A673 (cell line): Measurements from ENCODE around the gene LRR1. TPM values are rescaled to one million over a fixed set of nuclear protein-coding genes. Genes with fewer than 3 reads are reported as not detected.

ENCODE experiments used
- BruUV-seq: library from RNA; stranded (reverse); fragments of 400-500 nt; replicated peaks from 2 replicates; lab custom pipeline; 2021; lab: Mats Ljungman, UMichigan
- CTCF ChIA-PET: fragments of 300-600 bp; sonication (Branson Sonifier 250); formaldehyde crosslinking; loops from one replicate; lab custom pipeline; 2022; ENCODE audit warnings: antibody characterized with exemption; lab: Charles Lee
- POLR2A ChIA-PET: fragments of 300-600 bp; sonication (Branson Sonifier 250); formaldehyde crosslinking; loops from one replicate; lab custom pipeline; 2022; ENCODE audit warnings: antibody characterized with exemption; ENCODE audit not compliant: low non-redundant PET; lab: Charles Lee
- DNase-seq: peaks from one replicate; pipeline ENCODE4 v3.0.0-alpha.2; 2015; ENCODE audit warnings: low spot score
- H3K27ac ChIP-seq: fragments of 200-600 bp; sonication (generic); 2 replicates; pipeline ENCODE4 v1.5.1; 2016; ENCODE audit warnings: mixed run types, low read depth, mild to moderate bottlenecking, mixed read lengths, antibody characterized with exemption, low read length; ENCODE audit not compliant: poor library complexity, severe bottlenecking
- H3K27me3 ChIP-seq: fragments of 200-600 bp; sonication (generic); replicated peaks from 2 replicates; pipeline ENCODE4 v1.6.1; 2017; ENCODE audit warnings: mixed run types, low read depth, mild to moderate bottlenecking, mixed read lengths, antibody characterized with exemption, low read length; ENCODE audit not compliant: insufficient read depth, poor library complexity
- H3K36me3 ChIP-seq: fragments of 200-600 bp; sonication (generic); 2 replicates; pipeline ENCODE4 v1.6.1; 2016; ENCODE audit warnings: mixed run types, mild to moderate bottlenecking, mixed read lengths, antibody characterized with exemption, low read length; ENCODE audit not compliant: insufficient read depth, poor library complexity, severe bottlenecking
- H3K4me1 ChIP-seq: fragments of 200-600 bp; sonication (generic); 2 replicates; pipeline ENCODE4 v1.6.1; 2017; ENCODE audit warnings: mixed run types, mild to moderate bottlenecking, mixed read lengths, antibody characterized with exemption, low read length; ENCODE audit not compliant: insufficient read depth, poor library complexity, severe bottlenecking
- H3K4me3 ChIP-seq: fragments of 200-600 bp; sonication (generic); 2 replicates; pipeline ENCODE4 v1.5.1; 2016; ENCODE audit warnings: low read depth, mixed run types, mild to moderate bottlenecking, mixed read lengths, low read length; ENCODE audit not compliant: poor library complexity, severe bottlenecking
- H3K9me3 ChIP-seq: fragments of 200-600 bp; sonication (generic); 2 replicates; pipeline ENCODE4 v1.6.1; 2016; ENCODE audit warnings: mixed run types, low read depth, mild to moderate bottlenecking, mixed read lengths, antibody characterized with exemption, low read length; ENCODE audit not compliant: poor library complexity, severe bottlenecking
- EZH2 ChIP-seq: fragments of 200-600 bp; sonication (generic); IDR thresholded peaks from 2 replicates; pipeline ENCODE4 v1.6.1; 2017; ENCODE audit warnings: borderline replicate concordance, low read depth, mild to moderate bottlenecking, mixed read lengths, antibody characterized with exemption, low read length; ENCODE audit not compliant: poor library complexity, severe bottlenecking
- intact Hi-C: fragments of 100-400 bp; cut with micrococcal nuclease; formaldehyde crosslinking; loops from one replicate; pipeline ENCODE4 v1.10.0; 2022; ENCODE audit not compliant: unreplicated experiment
- total RNA-seq: library from RNA; stranded (reverse); gene quantifications from 2 replicates; pipeline ENCODE4 v1.2.3, GENCODE V29; 2021
- TF ChIP-seq, protein P1 (sequence below): fragments of 300-800, 200-600 bp; sonication (generic); conservative IDR thresholded peaks from 2 replicates; pipeline ENCODE4 v1.5.1; 2017; ENCODE audit warnings: low read depth, mild to moderate bottlenecking, antibody characterized with exemption, low read length, moderate library complexity, mixed read lengths

LRR1 gene
- total RNA-seq, 1 experiment from 2014 or later, result 49.2 TPM

DNA sequence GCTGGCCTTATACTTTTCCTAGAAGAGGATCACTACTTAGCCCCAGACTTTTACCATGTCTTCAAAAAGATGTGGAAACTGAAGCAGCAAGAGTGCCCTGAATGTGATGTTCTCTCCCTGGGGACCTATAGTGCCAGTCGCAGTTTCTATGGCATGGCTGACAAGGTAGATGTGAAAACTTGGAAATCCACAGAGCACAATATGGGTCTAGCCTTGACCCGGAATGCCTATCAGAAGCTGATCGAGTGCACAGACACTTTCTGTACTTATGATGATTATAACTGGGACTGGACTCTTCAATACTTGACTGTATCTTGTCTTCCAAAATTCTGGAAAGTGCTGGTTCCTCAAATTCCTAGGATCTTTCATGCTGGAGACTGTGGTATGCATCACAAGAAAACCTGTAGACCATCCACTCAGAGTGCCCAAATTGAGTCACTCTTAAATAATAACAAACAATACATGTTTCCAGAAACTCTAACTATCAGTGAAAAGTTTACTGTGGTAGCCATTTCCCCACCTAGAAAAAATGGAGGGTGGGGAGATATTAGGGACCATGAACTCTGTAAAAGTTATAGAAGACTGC lies 23.4 kb downstream of the LRR1 start:
- Histone ChIP-seq H3K36me3 (peaks cover 44% of the 10 kb centered on the region), H3K4me3 (peak overlapping the region; percentile 93), H3K27ac (peak overlapping the region; percentile 95), H3K4me1 (peaks cover 22% of the 10 kb centered on the region), H3K27me3 (no peaks in the 10 kb centered on the region), H3K9me3 (no peaks in the 10 kb centered on the region)
- intact Hi-C loops, result no loop called here
- TF ChIP-seq, protein P1, sequence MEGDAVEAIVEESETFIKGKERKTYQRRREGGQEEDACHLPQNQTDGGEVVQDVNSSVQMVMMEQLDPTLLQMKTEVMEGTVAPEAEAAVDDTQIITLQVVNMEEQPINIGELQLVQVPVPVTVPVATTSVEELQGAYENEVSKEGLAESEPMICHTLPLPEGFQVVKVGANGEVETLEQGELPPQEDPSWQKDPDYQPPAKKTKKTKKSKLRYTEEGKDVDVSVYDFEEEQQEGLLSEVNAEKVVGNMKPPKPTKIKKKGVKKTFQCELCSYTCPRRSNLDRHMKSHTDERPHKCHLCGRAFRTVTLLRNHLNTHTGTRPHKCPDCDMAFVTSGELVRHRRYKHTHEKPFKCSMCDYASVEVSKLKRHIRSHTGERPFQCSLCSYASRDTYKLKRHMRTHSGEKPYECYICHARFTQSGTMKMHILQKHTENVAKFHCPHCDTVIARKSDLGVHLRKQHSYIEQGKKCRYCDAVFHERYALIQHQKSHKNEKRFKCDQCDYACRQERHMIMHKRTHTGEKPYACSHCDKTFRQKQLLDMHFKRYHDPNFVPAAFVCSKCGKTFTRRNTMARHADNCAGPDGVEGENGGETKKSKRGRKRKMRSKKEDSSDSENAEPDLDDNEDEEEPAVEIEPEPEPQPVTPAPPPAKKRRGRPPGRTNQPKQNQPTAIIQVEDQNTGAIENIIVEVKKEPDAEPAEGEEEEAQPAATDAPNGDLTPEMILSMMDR, result no peak
- no peak for TF ChIP-seq EZH2
- ChIA-PET CTCF (interaction anchor here (0.6 kb wide), 1 partner anchor 12 kb away, joined by 3 read pairs; no protein-coding TSS in a partner anchor), POLR2A (no interaction called here)
- peak; percentile 24 for DNase-seq
- BruUV-seq, result TSS peak; percentile 72

DNA sequence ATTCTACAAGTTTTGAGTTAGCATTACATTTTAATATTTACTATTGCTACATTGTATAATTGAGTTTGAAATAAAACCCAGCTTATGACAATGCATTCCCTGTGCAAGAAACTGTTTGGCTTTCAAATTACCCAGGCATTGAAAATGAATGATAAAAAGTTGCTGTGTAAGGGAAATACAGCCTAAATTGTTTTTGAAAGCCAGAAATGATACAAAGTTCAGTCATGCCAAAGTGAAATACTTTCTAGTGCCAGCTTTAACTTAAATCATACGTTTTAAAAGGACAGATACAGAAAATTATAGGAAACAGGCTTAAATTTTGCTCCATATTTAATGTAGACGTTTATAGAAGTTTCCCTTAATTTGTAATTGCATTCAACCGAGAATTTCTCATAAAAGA lies 24.6 kb downstream of the LRR1 start:
- intact Hi-C loops, result no loop called here
- Histone ChIP-seq H3K27ac (peak overlapping the region; percentile 35), H3K36me3 (peaks cover 31% of the 10 kb centered on the region), H3K4me1 (peaks cover 22% of the 10 kb centered on the region), H3K9me3 (no peaks in the 10 kb centered on the region), H3K4me3 (peak overlapping the region; percentile 93), H3K27me3 (no peaks in the 10 kb centered on the region)
- TF ChIP-seq, protein P1, result no peak
- no peak for TF ChIP-seq EZH2
- ChIA-PET POLR2A (no interaction called here), CTCF (interaction anchor here (0.6 kb wide), 1 partner anchor 11 kb away, joined by 3 read pairs; no protein-coding TSS in a partner anchor)
- no peak for DNase-seq
- BruUV-seq, result no TSS peak

DNA sequence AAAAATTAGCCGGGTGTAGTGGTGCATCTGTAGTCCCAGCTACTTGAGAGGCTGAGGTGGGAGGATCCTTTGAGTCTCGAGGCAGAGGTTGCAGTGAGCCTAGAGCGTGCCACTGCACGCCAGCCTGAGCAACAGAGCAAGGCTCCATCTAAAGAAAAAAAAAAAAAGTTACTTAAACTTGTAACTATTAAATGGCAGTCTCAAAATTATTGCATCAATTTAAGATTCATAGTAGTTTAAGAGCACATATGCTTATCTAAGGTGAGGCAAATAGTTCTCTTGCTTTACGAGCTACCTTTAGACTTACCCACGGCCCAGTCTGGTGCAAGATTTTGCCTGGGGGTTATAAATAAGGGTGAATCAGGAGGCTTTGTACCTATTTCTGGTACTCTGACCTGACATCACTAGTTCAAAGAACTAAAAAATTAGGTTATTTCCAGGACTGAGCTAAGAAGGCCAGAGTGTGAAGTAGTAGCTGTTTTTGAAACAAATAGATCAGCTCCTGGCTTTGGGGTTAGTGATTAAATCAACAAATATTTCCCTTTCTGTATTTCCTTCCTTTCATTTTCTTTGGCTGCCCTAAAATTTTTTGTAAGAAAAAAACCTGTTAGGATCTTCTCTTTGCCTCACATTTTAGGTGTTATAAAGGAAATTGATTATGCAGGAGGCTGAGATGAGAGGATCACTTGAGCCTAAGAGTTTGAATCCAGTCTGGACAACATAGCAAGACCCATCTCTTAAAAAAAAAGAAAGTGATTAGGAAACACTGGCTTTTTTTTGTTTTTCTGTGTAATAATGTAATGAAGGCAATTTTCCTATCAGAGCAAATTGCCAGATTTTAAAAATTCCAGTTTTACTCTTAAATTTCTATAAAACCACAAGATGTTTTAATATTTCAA lies 25.4 kb downstream of the LRR1 start:
- intact Hi-C loops, result no loop called here
- POLR2A ChIA-PET, result no interaction called here
- no peak overlapping the region for H3K27ac ChIP-seq
- no peak for DNase-seq
- peak overlapping the region; percentile 8 for H3K4me3 ChIP-seq
- H3K9me3 ChIP-seq, result no peaks in the 10 kb centered on the region
- peaks cover 24% of the 10 kb centered on the region for H3K36me3 ChIP-seq
- H3K4me1 ChIP-seq, result peaks cover 22% of the 10 kb centered on the region
- TF ChIP-seq, protein P1, result no peak
- TF ChIP-seq EZH2, result no peak
- no TSS peak for BruUV-seq
- no peaks in the 10 kb centered on the region for H3K27me3 ChIP-seq
- CTCF ChIA-PET, result interaction anchor here (1.1 kb wide), 1 partner anchor 10 kb away, joined by 6 read pairs; no protein-coding TSS in a partner anchor
